Prostate gland (tissue), 2 donors: Measurements from ENCODE around the gene WNT3A.

Experiments used
- CTCF ChIP-seq, 4 experiments: fragments of 200-600 bp in 2 of 4; fragments of 450-650 bp in 2 of 4; sonication (generic) in 2 of 4; IDR thresholded peaks; 1 replicate in 3 of 4; 2 replicates in 1 of 4; pipeline ENCODE4 v1.5.1; 2016 to 2019; ENCODE audit warnings: antibody characterized with exemption in 4 of 4, mild to moderate bottlenecking in 2 of 4, moderate library complexity in 2 of 4
- POLR2A ChIP-seq: fragments of 450-650 bp; IDR thresholded peaks from one replicate; pipeline ENCODE4 v1.6.1; 2016; ENCODE audit warnings: antibody characterized with exemption, mild to moderate bottlenecking

GRCh38 chr1:228046421-228047182 is 39.8 kb downstream of the WNT3A start:
- TF ChIP-seq CTCF (IDR thresholded peaks at IDR 0.05) (no peak), POLR2A (no peak)
